Hypothalamus (tissue), 51 donors: ENCODE results near the gene CLIC2.

Experiments used
- DNase-seq, 51 donors: peaks; one replicate each; lab custom pipeline; 2025; lab: John Stamatoyannopoulos, UW

CLIC2 gene

DNA sequence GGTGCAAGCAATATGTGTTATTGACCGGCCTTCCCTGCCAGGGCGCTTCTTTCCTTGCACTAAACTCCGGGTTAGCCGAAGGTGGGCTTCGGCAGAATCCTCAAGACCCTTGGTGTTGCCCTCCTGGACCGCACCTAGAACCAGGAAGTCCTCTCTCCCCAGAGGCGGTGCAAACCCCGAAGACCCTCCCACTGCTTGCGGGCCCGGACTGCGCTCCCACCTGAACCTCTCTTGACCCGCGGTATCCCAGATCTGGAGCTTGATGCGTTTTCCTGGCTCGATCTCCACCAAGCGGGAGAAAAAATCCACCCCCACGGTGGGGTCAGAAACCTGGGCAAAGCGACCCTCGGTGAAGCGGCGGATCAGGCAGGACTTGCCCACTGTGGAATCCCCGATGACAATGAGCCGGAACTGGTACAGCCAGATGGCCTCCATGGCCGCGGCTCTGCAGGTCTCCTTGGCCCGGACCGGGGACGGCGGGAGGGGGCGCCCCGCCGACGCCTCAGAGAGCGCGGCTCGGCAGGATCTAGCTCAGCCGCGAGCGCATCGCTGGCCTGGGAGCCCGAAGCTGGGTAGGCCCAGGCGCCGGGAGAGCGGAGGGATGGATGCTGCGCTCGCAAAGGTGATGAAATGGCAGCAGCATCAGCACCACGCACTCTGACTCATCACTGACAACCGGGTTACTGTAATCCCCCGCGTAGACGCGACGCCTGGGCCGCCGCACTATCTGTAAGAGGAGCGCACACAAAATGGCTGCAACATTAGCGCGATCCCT, 70.4 kb downstream of the CLIC2 start, which contains the start of gene RAB39B:
Gene RAB39B, minus strand, starts transcription at position 638 of the 775 bp plus-strand sequence. Its CDS starts 203 bp downstream, at position 435.
- DNase-seq: peak in 48 of 51 donors; percentile 2 to 79 (median 49)

DNA sequence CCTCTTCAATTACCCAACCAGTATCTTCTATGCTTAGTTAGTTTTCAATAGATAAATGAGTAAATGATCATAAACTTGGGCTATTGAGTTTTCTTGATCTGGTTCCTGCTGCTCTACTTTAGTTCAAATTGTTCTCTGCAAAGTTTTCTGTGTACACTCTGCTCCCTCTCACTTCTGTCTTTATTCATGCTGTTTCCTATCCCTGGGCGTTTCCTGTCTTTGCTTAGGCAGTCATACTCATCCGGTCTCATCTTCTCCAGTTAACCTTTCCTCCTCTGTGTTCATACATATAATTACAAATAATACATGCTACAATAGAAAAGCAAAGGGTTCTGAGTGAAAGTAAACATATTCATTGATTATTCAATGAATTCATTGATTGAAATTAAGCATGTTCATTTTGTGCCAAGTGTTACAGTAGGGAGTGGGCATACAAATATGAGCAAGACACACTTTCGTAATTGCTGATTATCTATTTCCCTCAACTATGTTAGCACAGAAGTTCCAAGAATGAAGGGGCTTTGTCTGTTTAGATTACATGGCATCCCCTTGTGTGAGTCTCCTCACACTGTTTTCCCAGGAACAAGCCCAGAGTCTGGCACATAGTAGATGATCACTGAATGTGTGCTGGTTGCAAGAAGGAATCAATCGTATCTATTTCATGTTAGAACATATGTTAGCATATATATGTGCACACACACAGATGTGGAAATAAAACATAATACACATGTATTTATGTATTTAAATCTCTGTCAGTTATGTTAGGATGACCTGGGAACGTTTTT, 71.3 kb downstream of the CLIC2 start:
- DNase-seq: no peak

DNA sequence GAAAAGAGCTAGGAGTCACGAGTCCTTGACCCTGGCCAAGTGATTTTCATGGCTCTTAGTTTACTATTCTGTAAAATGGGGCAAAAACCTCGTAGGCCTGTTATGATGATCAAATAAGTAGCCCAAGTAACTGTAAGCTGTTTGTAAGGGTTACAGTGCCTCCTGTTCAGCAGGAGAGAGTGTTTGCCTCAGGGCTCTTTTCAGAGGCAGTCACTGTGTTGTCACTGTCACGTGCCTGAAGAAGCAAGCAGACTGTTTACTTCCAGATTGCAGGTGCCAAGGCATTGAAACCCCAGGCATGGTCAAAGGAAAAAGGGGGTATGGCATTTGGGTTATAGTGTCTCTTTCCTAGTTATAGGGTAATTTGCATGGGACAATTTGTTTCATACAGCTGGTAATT, 74.7 kb downstream of the CLIC2 start:
- DNase-seq: no peak

DNA sequence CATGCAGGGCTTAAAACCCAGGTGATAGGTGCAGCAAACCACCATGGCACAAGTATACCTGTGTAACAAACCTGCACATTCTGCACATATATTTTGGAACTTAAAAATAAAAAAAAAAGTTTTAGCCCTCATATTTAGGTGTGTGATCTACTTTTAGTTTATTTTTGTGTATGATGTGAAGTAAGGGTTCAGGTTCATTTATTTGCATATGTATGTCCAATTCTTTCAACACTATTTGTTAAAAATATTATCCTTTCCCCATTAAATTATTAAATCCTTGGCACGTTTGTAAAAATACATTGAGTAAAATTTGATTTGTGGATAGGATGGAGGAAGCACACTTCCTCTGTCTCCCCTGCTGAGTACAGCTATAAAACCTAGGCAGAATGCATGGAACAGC, 83.0 kb downstream of the CLIC2 start:
- no peak for DNase-seq

DNA sequence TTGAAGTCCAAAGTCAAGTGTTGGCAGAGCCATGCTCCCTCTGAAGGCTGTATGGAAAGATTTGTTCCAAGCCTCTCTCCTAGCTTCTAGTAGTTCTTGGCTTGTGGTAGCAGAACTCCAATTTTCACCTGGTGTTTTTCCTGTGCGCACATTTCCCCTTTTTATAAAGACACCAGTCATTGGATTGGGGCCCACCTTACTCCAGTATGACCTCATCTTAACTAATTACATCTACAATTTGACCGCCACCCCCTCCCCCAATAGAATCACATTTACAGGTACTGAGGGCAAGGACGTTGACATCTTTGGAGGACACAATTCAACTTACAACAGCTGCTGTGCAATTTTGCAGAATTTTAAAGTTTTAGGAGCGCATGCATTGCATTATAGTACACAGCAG, 86.9 kb downstream of the CLIC2 start:
- DNase-seq: no peak

DNA sequence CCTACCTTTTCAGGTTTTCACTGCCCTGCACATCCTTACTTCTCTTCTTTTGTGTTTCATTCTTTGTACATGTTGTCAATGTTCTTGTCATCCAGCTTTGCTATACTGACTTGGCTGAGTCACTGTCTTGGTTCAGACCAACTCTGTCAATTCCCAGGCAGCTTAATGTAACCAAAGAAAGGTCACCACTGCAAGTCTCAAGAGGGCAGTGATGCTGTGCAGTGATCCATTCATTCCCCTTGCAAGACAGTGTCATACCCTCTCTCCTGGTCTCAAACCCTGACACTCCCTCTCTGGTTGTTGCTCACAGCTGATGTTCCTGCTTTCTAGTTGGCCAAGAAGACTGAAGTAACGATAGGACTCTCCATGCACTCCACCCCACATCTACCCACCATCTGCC, 87.7 kb downstream of the CLIC2 start:
- no peak for DNase-seq

DNA sequence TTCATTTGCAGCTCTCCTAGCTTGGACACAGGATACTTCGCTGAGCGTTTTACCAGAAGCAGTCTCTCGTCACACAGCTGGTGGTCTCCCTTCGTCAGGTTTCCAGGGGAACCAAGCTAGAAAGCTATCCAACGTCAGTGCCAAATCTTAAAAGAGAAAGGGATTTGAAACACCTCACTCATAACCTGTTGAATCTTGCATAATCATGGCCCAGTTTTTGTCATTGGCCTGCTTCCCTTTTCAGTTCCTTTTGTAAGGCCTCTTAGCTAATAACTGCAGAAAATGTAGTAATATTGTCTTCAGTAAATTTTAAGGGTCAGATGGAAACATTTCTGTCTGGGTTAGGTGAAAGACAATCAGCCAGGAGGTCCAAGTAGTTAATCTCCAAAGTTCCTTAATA, 92.1 kb downstream of the CLIC2 start:
- DNase-seq: no peak

DNA sequence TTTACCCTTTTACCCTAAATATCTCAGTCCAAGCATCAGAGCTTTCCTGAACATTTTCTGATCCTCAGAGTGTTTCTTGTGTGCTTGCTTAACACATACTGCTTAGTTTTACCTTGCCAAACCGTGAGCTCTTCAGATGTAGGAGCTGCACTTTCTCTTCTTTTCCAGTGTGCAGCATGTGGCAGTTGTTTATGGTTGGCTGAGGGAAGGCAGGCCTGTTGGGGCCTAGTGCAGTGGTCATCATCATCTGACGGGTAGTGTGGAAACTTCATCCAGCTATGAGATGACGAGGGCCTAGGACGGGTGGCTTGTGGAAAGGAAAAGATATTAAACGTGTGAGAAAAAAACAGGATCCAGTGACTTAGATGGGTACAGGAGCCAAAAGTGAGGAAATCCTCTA, 96.7 kb downstream of the CLIC2 start:
- DNase-seq: no peak

DNA sequence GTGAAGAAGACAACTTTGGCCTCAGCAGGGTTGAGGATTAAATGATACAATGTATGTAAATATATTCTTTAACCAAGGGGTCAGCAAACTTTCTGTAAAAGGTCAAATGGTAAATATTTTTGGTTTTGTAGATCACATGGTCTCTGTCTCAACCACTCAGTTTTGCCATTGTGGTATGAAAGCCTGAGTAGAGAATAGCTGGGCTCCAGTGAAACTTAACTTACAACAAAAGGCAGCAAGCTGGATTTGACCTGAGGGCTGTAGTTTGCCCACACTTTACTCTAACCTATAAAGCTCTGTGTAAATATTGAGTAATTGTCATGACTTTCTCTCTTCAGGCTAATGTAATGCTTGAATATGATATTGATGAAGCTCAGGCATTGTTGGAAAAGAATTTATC, 98.5 kb downstream of the CLIC2 start:
- no peak for DNase-seq

DNA sequence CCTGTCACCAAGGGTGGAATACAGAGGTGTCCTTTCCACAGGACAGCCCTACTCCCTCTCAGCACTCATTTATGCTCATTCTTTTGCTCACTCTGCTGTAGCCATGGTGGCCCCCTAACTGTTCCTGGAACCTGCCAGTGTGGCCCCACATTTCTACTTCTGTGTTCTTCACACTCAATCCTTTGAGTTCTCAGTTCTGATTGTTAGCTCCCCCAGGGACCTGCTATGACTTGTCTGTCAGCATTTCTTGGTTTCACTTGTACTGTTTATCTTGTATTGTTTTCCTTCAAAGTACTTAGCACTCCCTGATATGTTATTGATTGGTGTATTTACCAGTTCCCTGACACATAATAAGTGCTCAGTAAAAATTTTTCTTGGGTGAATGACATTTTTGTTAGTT, 103.3 kb downstream of the CLIC2 start:
- no peak for DNase-seq
